Measurements from ENCODE around the gene NCOA6. TPM values are rescaled to one million over a fixed set of nuclear protein-coding genes. Genes with fewer than 3 reads are reported as not detected.

NCOA6 gene
- total RNA-seq, 2 experiments from 2014 or later, result 8.8 to 24.4 TPM

- intact Hi-C loops (cut with micrococcal nuclease; ENCODE audit: unreplicated experiment), result no loop called here
- Histone ChIP-seq H2AFZ (ENCODE audit: low read length) (no peak overlapping the region), H3K4me2 (ENCODE audit: low read length) (no peak overlapping the region), H3K9me3 (ENCODE audit: low read length) (no peaks in the 10 kb centered on the region), H3K36me3 (ENCODE audit: insufficient read depth, low read length) (no peaks in the 10 kb centered on the region), H4K20me1 (ENCODE audit: insufficient read depth, low read length) (no peaks in the 10 kb centered on the region), H3K27ac (ENCODE audit: low read depth, low read length, poor library complexity, severe bottlenecking) (no peak overlapping the region), H3K79me2 (ENCODE audit: insufficient read depth, low read depth, low read length) (no peaks in the 10 kb centered on the region), H3K4me1 (ENCODE audit: insufficient read depth, low read length, poor library complexity, severe bottlenecking) (no peaks in the 10 kb centered on the region), H3K4me3 (ENCODE audit: low read depth, low read length, poor library complexity, severe bottlenecking) (no peak overlapping the region), H3K9me2 (ENCODE audit: insufficient read depth, low read length) (no peaks in the 10 kb centered on the region)
- TF ChIP-seq CTCF (conservative IDR thresholded peaks at IDR 0.05; ENCODE audit: low read length) (no peak), EZH2phosphoT487 (IDR thresholded peaks at IDR 0.05; ENCODE audit: borderline replicate concordance, low read depth, low read length) (no peak)
- POLR2A ChIA-PET, result interaction anchor here (0.6 kb wide), 2 partner anchors 41 to 364 kb away, joined by 3 to 4 read pairs; no protein-coding TSS in a partner anchor
- DNase-seq (ENCODE audit: low spot score), result no peak
- no TSS peak for BruUV-seq (replicated peaks)
- CTCF ChIA-PET (ENCODE audit: unreplicated experiment), result interaction anchor here (0.5 kb wide), 1 partner anchor 245 kb away, joined by 4 read pairs; no protein-coding TSS in a partner anchor
These were observed 136.0 kb downstream of the NCOA6 start for GRCh38 chr20:34689486-34689885.

GRCh38 chr20:34683667-34684066, 141.8 kb downstream of the NCOA6 start:
- intact Hi-C loops (cut with micrococcal nuclease; ENCODE audit: unreplicated experiment), result no loop called here
- Histone ChIP-seq H3K79me2 (ENCODE audit: insufficient read depth, low read depth, low read length) (no peaks in the 10 kb centered on the region), H3K9me2 (ENCODE audit: insufficient read depth, low read length) (no peaks in the 10 kb centered on the region), H3K27ac (ENCODE audit: low read depth, low read length, poor library complexity, severe bottlenecking) (no peak overlapping the region), H3K9me3 (ENCODE audit: low read length) (no peaks in the 10 kb centered on the region), H3K36me3 (ENCODE audit: insufficient read depth, low read length) (no peaks in the 10 kb centered on the region), H3K4me3 (ENCODE audit: low read depth, low read length, poor library complexity, severe bottlenecking) (no peak overlapping the region), H4K20me1 (ENCODE audit: insufficient read depth, low read length) (no peaks in the 10 kb centered on the region), H3K4me2 (ENCODE audit: low read length) (no peak overlapping the region), H2AFZ (ENCODE audit: low read length) (no peak overlapping the region), H3K4me1 (ENCODE audit: insufficient read depth, low read length, poor library complexity, severe bottlenecking) (peaks cover 6% of the 10 kb centered on the region)
- CTCF ChIA-PET (ENCODE audit: unreplicated experiment), result no interaction called here
- no TSS peak for BruUV-seq (replicated peaks)
- POLR2A ChIA-PET, result no interaction called here
- TF ChIP-seq EZH2phosphoT487 (IDR thresholded peaks at IDR 0.05; ENCODE audit: borderline replicate concordance, low read depth, low read length) (no peak), CTCF (conservative IDR thresholded peaks at IDR 0.05; ENCODE audit: low read length) (no peak)
- no peak for DNase-seq (ENCODE audit: low spot score)

DNA sequence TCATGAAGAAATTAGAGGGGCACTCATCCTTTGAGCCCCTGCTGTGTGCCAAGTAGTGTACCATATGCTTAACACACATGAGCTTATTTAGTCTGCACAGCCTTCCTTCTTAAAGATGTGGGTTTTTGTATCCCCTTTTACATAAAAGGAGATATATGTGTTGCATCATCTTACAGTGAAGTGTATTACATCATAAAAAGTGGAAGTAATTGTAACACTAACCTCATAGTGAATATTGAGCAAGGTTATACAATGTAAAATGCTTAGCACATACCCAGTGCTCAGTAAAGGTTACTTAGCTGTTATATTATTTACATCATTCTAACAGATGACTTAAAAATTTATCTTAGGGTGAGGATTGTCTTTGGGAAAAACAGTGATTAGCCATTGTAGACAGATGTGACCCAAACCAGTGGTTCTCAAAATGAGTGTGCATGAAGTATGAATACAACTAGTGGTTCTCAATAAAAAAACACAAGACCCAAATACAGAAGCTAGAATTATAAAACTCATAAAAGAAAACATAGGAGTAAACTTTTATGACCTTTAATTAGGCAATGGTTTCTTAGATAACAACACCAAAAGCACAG, 144.8 kb downstream of the NCOA6 start:
- Histone ChIP-seq H3K36me3 (ENCODE audit: insufficient read depth, low read length) (no peaks in the 10 kb centered on the region), H3K79me2 (ENCODE audit: insufficient read depth, low read depth, low read length) (peaks cover 14% of the 10 kb centered on the region; the same call in 1 of the 2 replicates), H3K9me3 (ENCODE audit: low read length) (no peaks in the 10 kb centered on the region), H3K4me2 (ENCODE audit: low read length) (no peak overlapping the region), H3K4me3 (ENCODE audit: low read depth, low read length, poor library complexity, severe bottlenecking) (no peak overlapping the region), H4K20me1 (ENCODE audit: insufficient read depth, low read length) (no peaks in the 10 kb centered on the region), H3K9me2 (ENCODE audit: insufficient read depth, low read length) (no peaks in the 10 kb centered on the region), H3K27ac (ENCODE audit: low read depth, low read length, poor library complexity, severe bottlenecking) (no peak overlapping the region), H3K4me1 (ENCODE audit: insufficient read depth, low read length, poor library complexity, severe bottlenecking) (peaks cover 11% of the 10 kb centered on the region), H2AFZ (ENCODE audit: low read length) (no peak overlapping the region)
- TF ChIP-seq CTCF (conservative IDR thresholded peaks at IDR 0.05; ENCODE audit: low read length), result no peak
- no peak for TF ChIP-seq EZH2phosphoT487 (IDR thresholded peaks at IDR 0.05; ENCODE audit: borderline replicate concordance, low read depth, low read length)
- ChIA-PET POLR2A (interaction anchor here (0.6 to 0.7 kb wide), 4 partner anchors 8 to 347 kb away, joined by 3 read pairs; no protein-coding TSS in a partner anchor), CTCF (ENCODE audit: unreplicated experiment) (no interaction called here)
- no TSS peak for BruUV-seq (replicated peaks)
- DNase-seq (ENCODE audit: low spot score), result peak; percentile 18
- intact Hi-C loops (cut with micrococcal nuclease; ENCODE audit: unreplicated experiment), result no loop called here

All from OCI-LY7 (cell line).